Fibroblast of pulmonary artery (primary cell): Measurements from ENCODE around the gene IFIT1B.
"Not testable (repeated sequence)": the region's sequence is repeated elsewhere in the genome, so short reads cannot be mapped to it uniquely, and the experiment has no call there.

Source experiments
- DNase-seq: peaks from one replicate; pipeline ENCODE4 v3.0.0-alpha.2; 2010; ENCODE audit warnings: low read depth
- H3K4me3 ChIP-seq: replicated peaks from 2 replicates; pipeline ENCODE4 v1.5.1; 2011; ENCODE audit warnings: low read depth, mild to moderate bottlenecking, control low read depth, low read length, moderate library complexity
- CTCF ChIP-seq: IDR thresholded peaks from 2 replicates; pipeline ENCODE4 v1.5.1; 2011; ENCODE audit warnings: mild to moderate bottlenecking, control low read depth, low read length, inconsistent platforms; ENCODE audit errors: missing control alignments

Gene IFIT1B

GRCh38 chr10:89348975-89349374 lies 28.9 kb upstream of the IFIT1B start:
- no peak overlapping the region for H3K4me3 ChIP-seq
- DNase-seq, result no peak
- TF ChIP-seq CTCF, result no peak

GRCh38 chr10:89350631-89351315 lies 27.1 kb upstream of the IFIT1B start:
- DNase-seq, H3K4me3 ChIP-seq: not testable (repeated sequence)

GRCh38 chr10:89351412-89351779 lies 26.5 kb upstream of the IFIT1B start:
- no peak for DNase-seq
- no peak overlapping the region for H3K4me3 ChIP-seq
- no peak for TF ChIP-seq CTCF

GRCh38 chr10:89351780-89352597 lies 25.9 kb upstream of the IFIT1B start:
- TF ChIP-seq CTCF, result no peak
- H3K4me3 ChIP-seq, result no peak overlapping the region
- peak; percentile 95 for DNase-seq

- TF ChIP-seq CTCF, result no peak
- no peak overlapping the region for H3K4me3 ChIP-seq
- DNase-seq, result no peak
Measured at GRCh38 chr10:89352802-89353201, 25.1 kb upstream of the IFIT1B start.

- H3K4me3 ChIP-seq, result no peak overlapping the region
- DNase-seq, result no peak
- TF ChIP-seq CTCF, result no peak
Measured at GRCh38 chr10:89355394-89355931, 22.4 kb upstream of the IFIT1B start.

- no peak overlapping the region for H3K4me3 ChIP-seq
- TF ChIP-seq CTCF, result no peak
- DNase-seq, result no peak
Measured at GRCh38 chr10:89357096-89357495, 20.8 kb upstream of the IFIT1B start.
